22Rv1 (cell line): Measurements from ENCODE around the gene DPM2.

ENCODE experiments used
- ZFX ChIP-seq: fragments of 450-650 bp; IDR thresholded peaks from 2 replicates; pipeline ENCODE4 v1.6.1; 2017; ENCODE audit warnings: antibody characterized with exemption, borderline replicate concordance
- TF ChIP-seq, protein P1 (sequence below): fragments of 450-650 bp; IDR thresholded peaks from 2 replicates; pipeline ENCODE4 v1.5.1; 2017; ENCODE audit warnings: mild to moderate bottlenecking

DNA sequence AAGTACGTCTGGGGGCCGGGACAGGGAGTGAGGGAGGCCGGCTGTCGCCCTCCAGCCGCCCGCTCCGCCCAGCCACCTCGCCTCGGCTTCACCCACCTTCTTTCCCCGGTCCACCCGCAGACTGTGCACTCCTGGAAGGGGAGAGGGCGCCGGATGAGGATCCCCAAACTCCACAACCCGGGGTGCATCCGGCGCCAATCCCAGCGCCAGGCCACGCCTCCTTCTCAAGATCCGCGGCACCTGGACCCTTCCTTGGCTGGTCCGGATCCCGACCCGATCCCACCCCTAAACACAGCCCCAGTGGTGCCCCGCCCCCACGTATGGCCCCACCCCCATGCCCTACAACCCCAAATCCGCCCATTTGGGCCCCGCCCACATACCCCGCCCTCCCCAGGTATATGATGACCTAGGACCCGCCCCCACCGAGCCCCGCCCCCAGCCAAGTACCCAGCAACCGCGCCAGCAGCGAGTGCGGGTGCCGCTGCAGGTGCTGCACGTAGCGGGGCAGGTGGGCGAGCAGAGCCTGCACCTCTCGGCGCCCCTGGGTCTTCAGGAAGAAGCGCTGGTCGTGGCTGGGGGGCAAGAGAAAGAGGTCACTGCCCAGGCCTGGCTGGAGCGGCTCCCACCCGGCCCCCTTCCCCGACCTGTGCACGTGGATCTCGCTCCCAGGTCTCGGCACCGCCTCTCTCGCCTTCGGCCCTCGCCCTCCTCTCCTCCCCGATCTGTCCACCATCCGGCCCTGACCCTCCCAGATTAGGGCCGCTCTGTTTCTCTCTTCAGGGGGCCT, 10.3 kb downstream of the DPM2 start:
- TF ChIP-seq, protein P1, sequence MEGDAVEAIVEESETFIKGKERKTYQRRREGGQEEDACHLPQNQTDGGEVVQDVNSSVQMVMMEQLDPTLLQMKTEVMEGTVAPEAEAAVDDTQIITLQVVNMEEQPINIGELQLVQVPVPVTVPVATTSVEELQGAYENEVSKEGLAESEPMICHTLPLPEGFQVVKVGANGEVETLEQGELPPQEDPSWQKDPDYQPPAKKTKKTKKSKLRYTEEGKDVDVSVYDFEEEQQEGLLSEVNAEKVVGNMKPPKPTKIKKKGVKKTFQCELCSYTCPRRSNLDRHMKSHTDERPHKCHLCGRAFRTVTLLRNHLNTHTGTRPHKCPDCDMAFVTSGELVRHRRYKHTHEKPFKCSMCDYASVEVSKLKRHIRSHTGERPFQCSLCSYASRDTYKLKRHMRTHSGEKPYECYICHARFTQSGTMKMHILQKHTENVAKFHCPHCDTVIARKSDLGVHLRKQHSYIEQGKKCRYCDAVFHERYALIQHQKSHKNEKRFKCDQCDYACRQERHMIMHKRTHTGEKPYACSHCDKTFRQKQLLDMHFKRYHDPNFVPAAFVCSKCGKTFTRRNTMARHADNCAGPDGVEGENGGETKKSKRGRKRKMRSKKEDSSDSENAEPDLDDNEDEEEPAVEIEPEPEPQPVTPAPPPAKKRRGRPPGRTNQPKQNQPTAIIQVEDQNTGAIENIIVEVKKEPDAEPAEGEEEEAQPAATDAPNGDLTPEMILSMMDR: no peak
- no peak for TF ChIP-seq ZFX
